Stomach (tissue), 9 donors: ENCODE results near the gene KRTAP5-9. TPM values are rescaled to one million over a fixed set of nuclear protein-coding genes. Genes with fewer than 3 reads are reported as not detected.
"Not testable (repeated sequence)": the region's sequence is repeated elsewhere in the genome, so short reads cannot be mapped to it uniquely, and the experiment has no call there.

Experiments used
- DNase-seq, 2 donors: peaks; one replicate each; pipeline versions ENCODE4 v3.0.0 to v3.0.0-alpha.2; 2013 to 2019
- H3K27ac ChIP-seq, 5 donors: fragments of 200-600 bp in 4 of 5; sonication (generic) in 4 of 5; one replicate each; pipeline ENCODE4 v1.5.1; 2013 to 2019; ENCODE audit warnings: mild to moderate bottlenecking in 1 of 5, moderate library complexity in 1 of 5
- H3K27me3 ChIP-seq, 3 donors: fragments of 200-600 bp; sonication (generic); one replicate each; pipeline ENCODE4 v1.5.1; 2017 to 2019; ENCODE audit warnings: mixed run types in 1 of 3
- H3K36me3 ChIP-seq, 4 donors: fragments of 200-600 bp; sonication (generic); 1 replicate in 3 of 4; 2 replicates in 1 of 4; pipeline ENCODE4 v1.5.1; 2016 to 2019
- H3K4me1 ChIP-seq, 4 donors: fragments of 200-600 bp; sonication (generic); one replicate each; pipeline ENCODE4 v1.5.1; 2016 to 2019
- H3K4me3 ChIP-seq, 4 donors: fragments of 200-600 bp; sonication (generic) in 3 of 4; one replicate each; pipeline ENCODE4 v1.5.1; 2016 to 2019; ENCODE audit warnings: mild to moderate bottlenecking in 1 of 4
- H3K9me3 ChIP-seq, 4 donors: fragments of 200-600 bp; sonication (generic); one replicate each; pipeline ENCODE4 v1.5.1; 2016 to 2019
- EP300 ChIP-seq: sonication (generic); formaldehyde crosslinking; IDR thresholded peaks from one replicate; pipeline ENCODE4 v1.6.1; 2017; ENCODE audit warnings: antibody characterized with exemption
- POLR2A ChIP-seq, 4 donors: fragments of 450-650 bp; IDR thresholded peaks; one replicate each; pipeline ENCODE4 v1.6.1; 2016; ENCODE audit warnings: antibody characterized with exemption in 4 of 4, control low read depth in 2 of 4, mild to moderate bottlenecking in 1 of 4, moderate library complexity in 1 of 4
- POLR2AphosphoS5 ChIP-seq, 3 donors: sonication (generic); formaldehyde crosslinking; IDR thresholded peaks; one replicate each; pipeline ENCODE4 v1.6.1; 2016; ENCODE audit warnings: antibody characterized with exemption in 3 of 3
- WGBS, 5 donors: extraction: QIAGEN DNeasy Blood & Tissue Kit in 3 of 5; methylation state at CpG; one replicate each; pipeline versions ENCODE4 v1.1.5 to v1.1.7; 2013 to 2018; 5-methylcytosine and 5-hydroxymethylcytosine counted together
- intact Hi-C: fragments of 100-400 bp; cut with DNase I; formaldehyde crosslinking; loops from one replicate; pipeline ENCODE4 v1.15.1; 2023; ENCODE audit warnings: low total_unique reads
- polyA plus RNA-seq, 3 donors: library from polyadenylated mRNA; stranded (reverse); fragments of 200-250 nt; gene quantifications; one replicate each; pipeline ENCODE4 v1.2.3, GENCODE V29; 2013
- total RNA-seq, 5 donors: library from RNA; depleted of rRNA; stranded (reverse); fragments of >200 nt; gene quantifications; one replicate each; pipeline versions ENCODE4 v1.1.0 to v1.2.3, GENCODE V29; 2014 to 2016
- TF ChIP-seq, protein P1 (sequence below), 7 experiments: fragments of 450-650 bp in 4 of 7; fragments of 200-600 bp in 3 of 7; sonication (generic) in 3 of 7; IDR thresholded peaks; one replicate each; pipeline ENCODE4 v1.5.1; 2016 to 2019; ENCODE audit warnings: antibody characterized with exemption in 7 of 7, control low read depth in 2 of 7, mild to moderate bottlenecking in 1 of 7
- donor health status: healthy with polysubstance abuse.
- donor health status: Bipolar disorder and iron deficiency.
- donor health status: healthy.

The KRTAP5-9 gene
- total and polyA plus RNA-seq, 8 donors: 0.55 TPM; not detected in 7

DNA sequence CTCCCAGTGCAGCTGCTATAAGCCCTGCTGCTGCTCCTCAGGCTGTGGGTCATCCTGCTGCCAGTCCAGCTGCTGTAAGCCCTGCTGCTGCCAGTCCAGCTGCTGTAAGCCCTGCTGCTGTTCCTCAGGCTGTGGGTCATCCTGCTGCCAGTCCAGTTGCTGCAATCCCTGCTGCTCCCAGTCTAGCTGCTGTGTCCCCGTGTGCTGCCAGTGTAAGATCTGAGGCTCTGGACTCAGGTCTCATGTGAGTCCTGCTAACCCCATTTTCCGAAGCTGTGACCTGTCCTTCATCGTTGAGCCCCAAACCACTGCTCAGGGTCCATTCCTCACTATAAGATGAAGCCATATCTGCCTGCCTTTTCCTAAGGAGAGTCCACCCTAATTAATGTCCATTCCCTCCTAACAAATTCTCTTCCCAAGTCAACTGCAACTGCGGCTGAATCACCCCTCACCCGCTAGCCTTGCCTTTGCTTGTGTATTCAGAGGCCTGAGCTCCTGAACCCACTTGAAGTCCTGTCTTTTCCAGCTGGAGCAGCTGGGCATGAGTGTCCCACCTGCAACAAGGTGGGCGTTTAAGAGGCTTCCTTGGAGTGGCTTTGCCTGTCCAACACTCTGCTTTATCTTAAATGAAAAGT, 20.5 kb upstream of the KRTAP5-9 start:
- no peak for DNase-seq
- Histone ChIP-seq H3K4me1 (no peaks in the 10 kb centered on the region), H3K27ac (no peak overlapping the region), H3K9me3 (peaks cover 0 to 4% (median 0%) of the 10 kb centered on the region in 4 donors), H3K36me3 (no peaks in the 10 kb centered on the region), H3K27me3 (no peaks in the 10 kb centered on the region), H3K4me3 (no peak overlapping the region)
- 83 to 94% (median 89%) methylated on average over 6 of the region's 6 CpGs for WGBS, 5 donors
- TF ChIP-seq EP300 (no peak), POLR2A (IDR thresholded peaks at IDR 0.05) (no peak)
- intact Hi-C loops: no loop called here

DNA sequence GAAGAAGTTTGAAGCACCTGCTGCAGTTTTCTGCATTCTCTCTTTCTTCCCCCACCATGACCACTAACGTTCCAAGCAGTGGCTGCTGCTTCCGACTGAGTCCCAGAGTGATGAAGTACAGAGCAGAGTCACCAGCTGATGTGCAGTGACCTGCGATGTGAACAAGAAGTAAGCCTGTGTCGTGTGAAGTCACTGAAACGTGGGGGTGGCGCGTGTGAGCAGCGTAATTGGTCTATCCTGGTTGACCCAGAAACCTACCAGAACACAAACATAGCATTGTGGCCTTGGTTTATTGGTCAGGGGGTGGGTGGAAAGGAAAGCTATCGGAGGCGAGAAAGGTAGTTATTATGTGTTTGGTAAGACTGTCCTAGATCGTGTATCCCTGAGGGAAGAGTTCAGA, 17.6 kb upstream of the KRTAP5-9 start:
- intact Hi-C loops: no loop called here
- no peak for DNase-seq
- whole genome bisulfite sequencing, 5 donors: 78 to 96% (median 90%) methylated on average over 11 of the region's 11 CpGs
- TF ChIP-seq POLR2A (IDR thresholded peaks at IDR 0.05) (no peak), EP300 (no peak), POLR2AphosphoS5 (IDR thresholded peaks at IDR 0.05) (no peak)
- TF ChIP-seq, protein P1, sequence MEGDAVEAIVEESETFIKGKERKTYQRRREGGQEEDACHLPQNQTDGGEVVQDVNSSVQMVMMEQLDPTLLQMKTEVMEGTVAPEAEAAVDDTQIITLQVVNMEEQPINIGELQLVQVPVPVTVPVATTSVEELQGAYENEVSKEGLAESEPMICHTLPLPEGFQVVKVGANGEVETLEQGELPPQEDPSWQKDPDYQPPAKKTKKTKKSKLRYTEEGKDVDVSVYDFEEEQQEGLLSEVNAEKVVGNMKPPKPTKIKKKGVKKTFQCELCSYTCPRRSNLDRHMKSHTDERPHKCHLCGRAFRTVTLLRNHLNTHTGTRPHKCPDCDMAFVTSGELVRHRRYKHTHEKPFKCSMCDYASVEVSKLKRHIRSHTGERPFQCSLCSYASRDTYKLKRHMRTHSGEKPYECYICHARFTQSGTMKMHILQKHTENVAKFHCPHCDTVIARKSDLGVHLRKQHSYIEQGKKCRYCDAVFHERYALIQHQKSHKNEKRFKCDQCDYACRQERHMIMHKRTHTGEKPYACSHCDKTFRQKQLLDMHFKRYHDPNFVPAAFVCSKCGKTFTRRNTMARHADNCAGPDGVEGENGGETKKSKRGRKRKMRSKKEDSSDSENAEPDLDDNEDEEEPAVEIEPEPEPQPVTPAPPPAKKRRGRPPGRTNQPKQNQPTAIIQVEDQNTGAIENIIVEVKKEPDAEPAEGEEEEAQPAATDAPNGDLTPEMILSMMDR (IDR thresholded peaks at IDR 0.05): no peak
- Histone ChIP-seq H3K36me3 (no peaks in the 10 kb centered on the region), H3K4me1 (no peaks in the 10 kb centered on the region), H3K4me3 (no peak overlapping the region), H3K27me3 (no peaks in the 10 kb centered on the region), H3K9me3 (peaks cover 0 to 1% (median 0%) of the 10 kb centered on the region in 4 donors), H3K27ac (no peak overlapping the region)

DNA sequence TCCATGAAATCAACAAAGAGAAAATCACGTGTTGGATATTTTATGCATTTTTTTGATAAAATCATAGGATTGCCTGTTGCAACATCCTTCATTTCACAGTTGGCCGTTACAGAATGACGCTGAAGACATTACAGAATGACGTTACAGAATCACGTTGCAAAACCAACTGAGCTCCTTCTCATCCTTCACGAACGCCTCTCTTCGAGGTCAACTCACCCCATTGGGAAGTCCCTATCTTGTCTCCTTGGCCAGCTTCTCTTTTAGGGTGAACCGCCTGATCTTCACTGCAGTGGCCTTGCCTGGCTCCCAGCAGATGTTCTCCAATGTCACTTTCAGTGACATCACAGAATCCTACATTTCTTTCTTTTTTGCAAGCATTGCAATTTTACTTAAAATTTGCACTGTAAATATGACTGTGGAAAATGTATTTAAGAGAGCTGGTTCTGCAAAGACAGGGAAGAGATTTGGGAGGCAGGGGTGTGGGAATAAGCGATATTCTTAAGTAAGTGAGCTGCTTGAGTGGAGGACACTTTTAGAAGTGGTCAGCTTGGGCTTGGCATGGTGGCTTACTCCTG, 16.1 kb upstream of the KRTAP5-9 start:
- no peaks in the 10 kb centered on the region for H3K4me1 ChIP-seq
- H3K36me3 ChIP-seq: no peaks in the 10 kb centered on the region
- no peak overlapping the region for H3K27ac ChIP-seq
- TF ChIP-seq POLR2AphosphoS5 (IDR thresholded peaks at IDR 0.05) (no peak), EP300 (no peak), POLR2A (IDR thresholded peaks at IDR 0.05) (no peak)
- TF ChIP-seq, protein P1 (IDR thresholded peaks at IDR 0.05): no peak
- DNase-seq: no peak
- intact Hi-C loops: no loop called here
- no peaks in the 10 kb centered on the region for H3K9me3 ChIP-seq
- no peaks in the 10 kb centered on the region for H3K27me3 ChIP-seq
- 79 to 85% (median 81%) methylated on average over 10 of the region's 10 CpGs for WGBS, 5 donors
- H3K4me3 ChIP-seq: no peak overlapping the region

DNA sequence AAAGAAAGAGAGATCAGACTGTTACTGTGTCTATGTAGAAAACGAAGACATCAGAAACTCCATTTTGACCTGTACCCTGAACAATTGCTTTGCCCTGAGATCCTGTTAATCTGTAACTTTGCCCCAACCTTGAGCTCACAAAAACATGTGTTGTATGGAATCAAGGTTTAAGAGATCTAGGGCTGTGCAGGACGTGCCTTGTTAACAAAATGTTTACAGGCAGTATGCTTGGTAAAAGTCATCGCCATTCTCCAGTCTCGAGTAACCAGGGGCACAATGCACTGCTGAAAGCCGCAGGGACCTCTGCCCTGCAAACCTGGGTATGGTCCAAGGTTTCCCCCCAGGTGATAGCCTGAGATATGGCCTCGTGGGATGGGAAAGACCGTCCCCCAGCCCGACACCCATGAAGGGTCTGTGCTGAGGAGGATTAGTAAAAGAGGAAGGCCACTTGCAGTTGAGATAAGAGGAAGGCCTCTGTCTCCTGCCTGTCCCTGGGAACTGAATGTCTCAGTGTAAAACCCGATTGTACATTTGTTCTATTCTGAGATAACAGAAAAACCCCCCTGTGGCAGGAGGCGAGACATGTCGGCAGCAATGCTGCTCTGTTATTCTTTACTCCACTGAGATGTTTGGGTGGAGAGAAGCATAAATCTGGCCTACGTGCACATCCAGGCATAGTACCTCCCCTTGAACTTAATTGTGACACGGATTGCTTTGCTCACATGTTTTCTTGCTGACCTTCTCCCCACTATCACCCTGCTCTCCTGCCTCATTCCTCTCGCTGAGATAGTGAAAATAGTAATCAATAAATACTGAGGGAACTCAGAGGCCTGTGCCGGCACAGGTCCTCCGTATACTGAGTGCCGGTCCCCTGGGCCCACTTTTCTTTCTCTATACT, 13.3 kb upstream of the KRTAP5-9 start:
- H3K4me1 ChIP-seq, H3K27ac ChIP-seq, H3K4me3 ChIP-seq, H3K36me3 ChIP-seq, intact Hi-C loops, H3K9me3 ChIP-seq, DNase-seq, H3K27me3 ChIP-seq: not testable (repeated sequence)
- WGBS, 5 donors: 51 to 63% (median 55%) methylated on average over 17 of the region's 17 CpGs

DNA sequence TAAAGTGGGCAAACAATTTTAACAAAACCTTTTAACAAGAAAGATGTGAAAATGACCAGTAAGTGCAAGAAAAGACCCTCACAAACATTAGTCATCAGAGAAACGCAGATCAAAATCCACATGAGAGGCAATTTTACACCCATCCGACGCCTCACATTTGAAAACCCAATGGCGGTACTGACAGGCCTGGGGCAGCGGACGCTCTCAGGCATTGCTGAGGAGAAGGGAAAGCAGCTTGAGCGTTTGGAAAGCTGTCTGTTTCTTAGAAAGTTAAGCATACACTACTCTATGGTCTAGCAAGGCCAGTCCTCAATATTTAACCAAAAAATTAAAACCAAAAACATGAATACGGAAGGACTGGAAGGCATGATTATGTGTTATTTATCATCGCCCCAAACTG, 12.4 kb upstream of the KRTAP5-9 start:
- 87 to 99% (median 97%) methylated on average over 9 of the region's 9 CpGs for WGBS, 5 donors
- no peak overlapping the region for H3K4me3 ChIP-seq
- TF ChIP-seq EP300: no peak
- no peak for TF ChIP-seq POLR2A (IDR thresholded peaks at IDR 0.05)
- TF ChIP-seq, protein P1 (IDR thresholded peaks at IDR 0.05): no peak
- no peak for TF ChIP-seq POLR2AphosphoS5 (IDR thresholded peaks at IDR 0.05)
- no peak for DNase-seq
- intact Hi-C loops: no loop called here
- no peaks in the 10 kb centered on the region for H3K4me1 ChIP-seq
- H3K9me3 ChIP-seq: no peaks in the 10 kb centered on the region
- no peak overlapping the region for H3K27ac ChIP-seq
- no peaks in the 10 kb centered on the region for H3K36me3 ChIP-seq
- no peaks in the 10 kb centered on the region for H3K27me3 ChIP-seq
